ENCODE data around the gene TBC1D24. TPM values are rescaled to one million over a fixed set of nuclear protein-coding genes. Genes with fewer than 3 reads are reported as not detected.
A peak's percentile ranks its signal among the peaks of the same experiment; 100 is the strongest.

The TBC1D24 gene
- polyA plus RNA-seq, 3 donors = 0.76 to 5.9 (median 2.1) TPM

DNA sequence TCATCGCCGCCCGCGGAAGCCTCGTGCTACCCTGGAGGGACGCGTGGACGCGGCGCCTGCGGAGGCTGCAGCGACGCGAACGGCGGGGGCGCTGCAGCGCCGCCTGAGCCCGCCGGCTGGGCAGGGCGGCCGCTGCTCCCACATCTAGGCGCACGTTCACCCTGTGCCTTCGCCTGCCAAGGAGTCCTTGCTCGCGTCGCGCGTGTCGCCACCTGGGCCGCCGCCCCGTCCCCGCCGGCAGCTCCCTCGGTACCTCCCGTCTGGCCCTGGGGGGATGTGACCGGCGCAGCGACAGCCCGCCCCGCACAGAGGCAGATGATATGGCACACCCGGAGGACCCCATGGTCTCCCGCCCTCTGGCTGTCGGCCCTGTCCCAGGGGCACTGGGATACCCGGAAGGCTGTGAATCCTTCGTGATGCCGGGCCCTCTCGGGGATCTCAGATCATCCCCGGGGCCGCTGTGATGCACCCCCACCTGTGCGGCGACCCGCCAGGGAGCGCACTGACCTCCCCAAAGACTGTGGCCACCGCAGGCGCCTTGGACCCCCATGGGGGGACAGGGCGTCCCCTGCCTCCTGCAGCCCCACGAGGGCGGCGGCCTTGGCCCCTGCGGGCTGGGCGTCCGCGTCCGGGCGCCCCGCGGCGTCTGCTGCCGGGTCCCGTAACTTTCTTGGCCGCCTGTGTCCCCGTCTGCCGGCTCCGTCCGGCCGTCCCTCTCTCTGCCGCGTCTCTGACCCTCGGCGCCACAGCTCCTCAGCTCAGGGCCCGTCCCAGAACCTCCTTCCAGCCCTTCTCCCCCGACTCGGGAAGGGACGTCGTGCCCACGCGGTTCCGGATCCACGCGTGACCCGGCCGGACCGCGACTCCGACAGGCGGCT, 689 bp upstream of the TBC1D24 start:
- Mint-ChIP-seq H3K4me3 (peak overlapping the region; percentile 77 to 86), H3K4me1 (peaks cover 40% of the 10 kb centered on the region), H3K27ac (peak overlapping the region in 5 of 7 donors; percentile 20 to 68 (median 32)), H3K9me3 (peaks cover 0 to 11% (median 5%) of the 10 kb centered on the region in 7 donors), H3K36me3 (peaks cover 4 to 19% of the 10 kb centered on the region in 2 donors), H3K27me3 (ENCODE audit: low read depth in 3 of 3) (peaks cover 33 to 41% (median 36%) of the 10 kb centered on the region in 3 donors)
- WGBS (ENCODE audit: insufficient coverage) = under 1% methylated on average over 100 of the region's 100 CpGs
- H2AFZ ChIP-seq (ENCODE audit: insufficient read depth, low read depth, low read length, poor library complexity, severe bottlenecking) = peak overlapping the region; percentile 83
- TF ChIP-seq, protein P1, sequence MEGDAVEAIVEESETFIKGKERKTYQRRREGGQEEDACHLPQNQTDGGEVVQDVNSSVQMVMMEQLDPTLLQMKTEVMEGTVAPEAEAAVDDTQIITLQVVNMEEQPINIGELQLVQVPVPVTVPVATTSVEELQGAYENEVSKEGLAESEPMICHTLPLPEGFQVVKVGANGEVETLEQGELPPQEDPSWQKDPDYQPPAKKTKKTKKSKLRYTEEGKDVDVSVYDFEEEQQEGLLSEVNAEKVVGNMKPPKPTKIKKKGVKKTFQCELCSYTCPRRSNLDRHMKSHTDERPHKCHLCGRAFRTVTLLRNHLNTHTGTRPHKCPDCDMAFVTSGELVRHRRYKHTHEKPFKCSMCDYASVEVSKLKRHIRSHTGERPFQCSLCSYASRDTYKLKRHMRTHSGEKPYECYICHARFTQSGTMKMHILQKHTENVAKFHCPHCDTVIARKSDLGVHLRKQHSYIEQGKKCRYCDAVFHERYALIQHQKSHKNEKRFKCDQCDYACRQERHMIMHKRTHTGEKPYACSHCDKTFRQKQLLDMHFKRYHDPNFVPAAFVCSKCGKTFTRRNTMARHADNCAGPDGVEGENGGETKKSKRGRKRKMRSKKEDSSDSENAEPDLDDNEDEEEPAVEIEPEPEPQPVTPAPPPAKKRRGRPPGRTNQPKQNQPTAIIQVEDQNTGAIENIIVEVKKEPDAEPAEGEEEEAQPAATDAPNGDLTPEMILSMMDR (IDR thresholded peaks at IDR 0.05) = peak; percentile 48
- H3K9ac ChIP-seq (ENCODE audit: insufficient read depth, low read length, poor library complexity, severe bottlenecking) = peak overlapping the region; percentile 75
- H3K36me3 ChIP-seq (replicated peaks in 1 of 2; ENCODE audit: control insufficient read depth in 1 of 2, insufficient read depth in 2 of 2, low read length in 2 of 2) = no peaks in the 10 kb centered on the region
- H3K79me2 ChIP-seq (ENCODE audit: insufficient read depth, low read length) = peaks cover 47% of the 10 kb centered on the region
- peak overlapping the region; percentile 56 to 73 (median 64) for H3K4me3 ChIP-seq (replicated peaks in 1 of 3; ENCODE audit: low read depth in 2 of 3, low read length in 3 of 3)
- peaks cover 0 to 20% of the 10 kb centered on the region in 2 donors for H3K9me3 ChIP-seq (replicated peaks in 1 of 2; ENCODE audit: control insufficient read depth in 1 of 2, insufficient read depth in 1 of 2, low read length in 2 of 2)
- peak overlapping the region; percentile 80 for H3K4me2 ChIP-seq (replicated peaks; ENCODE audit: extremely low read depth, low read length, poor library complexity, severe bottlenecking)
- peaks cover 30% of the 10 kb centered on the region for H4K20me1 ChIP-seq (ENCODE audit: insufficient read depth, low read length)
- H3K27ac ChIP-seq (ENCODE audit: low read depth in 1 of 2, low read length in 2 of 2) = peak overlapping the region in 1 of 2 donors; percentile 75
- peaks cover 18 to 62% of the 10 kb centered on the region in 2 donors for H3K4me1 ChIP-seq (ENCODE audit: control insufficient read depth in 1 of 2, insufficient read depth in 2 of 2, low read length in 2 of 2)
- intact Hi-C loops (cut with micrococcal nuclease) = loop anchor here (5.0 to 10.0 kb wide), 2 partner anchors 33 to 49 kb away; partner anchors contain the start of gene CCNF (in 1 of the 2)
- peaks cover 31 to 36% of the 10 kb centered on the region in 2 donors for H3K27me3 ChIP-seq (ENCODE audit: control insufficient read depth in 2 of 2, insufficient read depth in 2 of 2, low read length in 2 of 2)
- DNase-seq = peak; percentile 24 to 57 (median 54)
